ENCODE measurements around the gene RD3L. TPM values are rescaled to one million over a fixed set of nuclear protein-coding genes. Genes with fewer than 3 reads are reported as not detected.

RD3L gene
- total and polyA plus RNA-seq, 2 of the 4 experiments (the other 2 are of a cell fraction) = not detected

GRCh38 chr14:103943673-103944072 is 1.3 kb upstream of the RD3L start:
- H3K36me3 ChIP-seq (ENCODE audit: control insufficient read depth, insufficient read depth, low read length) = no peaks in the 10 kb centered on the region
- no TSS peak for BruUV-seq (replicated peaks)
- H3K79me1 ChIP-seq (ENCODE audit: low read depth in 1 of 2, low read length in 2 of 2) = no peaks in the 10 kb centered on the region
- H3K4ac ChIP-seq (ENCODE audit: low read depth, low read length) = no peak overlapping the region
- intact Hi-C loops (cut with micrococcal nuclease) (no loop called here), in situ Hi-C loops (cut with MboI; ENCODE audit: low sequenced_read_pairs) (no loop called here), dilution Hi-C loops (cut with HindIII; ENCODE audit: low sequenced_read_pairs, unreplicated experiment) (no loop called here)
- no peak overlapping the region for H3K27ac ChIP-seq (ENCODE audit: insufficient read depth, low read length)
- no peak overlapping the region for H2AK9ac ChIP-seq (replicated peaks; ENCODE audit: low read depth, low read length, poor library complexity)
- H3K4me2 ChIP-seq (ENCODE audit: low read depth, low read length) = no peak overlapping the region
- H2BK5ac ChIP-seq (ENCODE audit: low read depth, low read length, poor library complexity, severe bottlenecking) = no peak overlapping the region
- H3K56ac ChIP-seq (ENCODE audit: extremely low read depth, insufficient read depth, low read length) = no peak overlapping the region
- peak; percentile 66 for DNase-seq
- no peak overlapping the region for H3K9ac ChIP-seq (ENCODE audit: low read depth, low read length)
- no peak for TF ChIP-seq POLR2A (IDR thresholded peaks at IDR 0.05; ENCODE audit: low read depth, low read length)
- no peaks in the 10 kb centered on the region for H4K20me1 ChIP-seq (ENCODE audit: insufficient read depth, low read length)
- no peak overlapping the region for H3K14ac ChIP-seq (replicated peaks; ENCODE audit: low read depth, low read length)
- no peak overlapping the region for H3K4me3 ChIP-seq (ENCODE audit: insufficient read depth, low read depth, low read length)
- no peak overlapping the region for H2BK15ac ChIP-seq (ENCODE audit: low read depth, low read length)
- no peak overlapping the region for H4K8ac ChIP-seq (ENCODE audit: low read depth in 2 of 2, low read length in 2 of 2)
- WGBS, 2 experiments (ENCODE audit: extremely low coverage in 2 of 2, insufficient read length in 1 of 2) = 0% methylated on average over 2 of the region's 5 CpGs; no CpG with 5 or more reads in 1 of the 2 experiments
- H2AFZ ChIP-seq (replicated peaks; ENCODE audit: low read length, poor library complexity) = no peak overlapping the region
- no peak overlapping the region for H2BK20ac ChIP-seq (ENCODE audit: low read depth, low read length)
- CTCF ChIA-PET = no interaction called here
- H3K9me1 ChIP-seq (ENCODE audit: insufficient read depth, low read length) = no peaks in the 10 kb centered on the region
- H3K9me3 ChIP-seq (ENCODE audit: control insufficient read depth, insufficient read depth, low read length) = no peaks in the 10 kb centered on the region
- no peak for ATAC-seq (ENCODE audit: low read depth)
- H3K18ac ChIP-seq (ENCODE audit: low read depth, low read length) = no peak overlapping the region
- no peak overlapping the region for H2BK120ac ChIP-seq (ENCODE audit: low read depth, low read length)
- peaks cover 15% of the 10 kb centered on the region for H3K27me3 ChIP-seq (ENCODE audit: control insufficient read depth, insufficient read depth, low read length)
- no peak overlapping the region for H4K91ac ChIP-seq (ENCODE audit: insufficient read depth, low read depth, low read length)
- H3K23ac ChIP-seq (ENCODE audit: low read depth, low read length) = no peak overlapping the region
- H3K4me1 ChIP-seq (ENCODE audit: control insufficient read depth, insufficient read depth, low read length) = no peaks in the 10 kb centered on the region
- POLR2A ChIA-PET (ENCODE audit: unreplicated experiment) = no interaction called here
- H4K5ac ChIP-seq (ENCODE audit: low read depth, low read length) = no peak overlapping the region
- no peak overlapping the region for H2AK5ac ChIP-seq (ENCODE audit: low read depth, low read length)
